ENCODE data around the gene CLDN7.
"Not testable (repeated sequence)": the region's sequence is repeated elsewhere in the genome, so short reads cannot be mapped to it uniquely, and the experiment has no call there.

The CLDN7 gene

DNA sequence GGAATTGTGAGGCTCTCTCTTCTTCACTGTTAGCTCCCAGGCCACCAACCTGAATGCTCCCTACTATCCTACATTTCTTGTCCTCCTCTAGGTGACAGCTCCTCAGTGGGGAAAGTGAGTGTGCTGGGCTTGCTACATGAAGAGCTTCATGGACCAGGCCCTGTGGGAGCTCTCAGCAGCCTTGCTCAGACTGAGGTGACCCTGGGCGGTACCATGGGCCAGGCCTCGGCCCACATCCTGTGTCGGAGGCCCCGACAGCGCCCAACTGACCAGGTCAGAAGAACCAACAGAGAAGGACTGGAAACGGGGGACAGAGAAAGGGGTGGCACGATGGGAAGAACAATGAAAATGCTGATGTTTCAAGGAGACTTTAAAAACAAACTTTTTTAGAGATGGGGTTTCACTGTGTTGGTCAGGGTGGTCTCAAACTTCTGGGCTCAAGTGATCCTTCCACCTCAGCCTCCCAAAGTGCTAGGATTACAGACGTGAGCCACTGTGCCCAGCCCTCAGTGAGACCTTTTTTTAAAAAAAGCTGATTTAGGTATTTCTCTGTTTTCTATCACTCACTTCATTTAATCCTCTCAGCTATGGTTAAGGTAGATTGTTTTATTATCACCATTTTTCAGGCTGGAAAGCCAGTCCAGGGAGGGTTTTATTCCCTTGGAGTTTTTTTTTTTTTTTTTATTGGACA, 5.4 kb downstream of the CLDN7 start:
- no peak for DNase-seq

DNA sequence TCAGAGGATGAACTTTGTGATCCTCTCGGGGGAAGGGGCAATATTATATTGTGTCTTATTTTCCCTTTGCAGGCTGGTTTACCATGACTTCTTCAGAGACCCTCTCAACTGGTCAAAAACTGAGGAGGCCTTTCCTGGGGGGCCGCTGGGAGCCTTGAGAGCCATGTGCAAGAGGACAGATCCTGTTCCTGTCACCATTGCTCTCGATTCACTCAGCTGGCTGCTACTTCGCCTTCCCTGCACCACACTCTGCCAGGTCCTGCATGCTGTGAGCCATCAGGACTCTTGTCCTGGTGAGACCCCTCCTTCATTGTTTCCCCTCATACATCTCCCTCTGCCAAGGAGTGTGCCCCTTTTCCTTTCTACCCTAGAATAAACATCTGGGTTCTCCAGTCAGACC, 7.8 kb downstream of the CLDN7 start:
- no peak for DNase-seq

DNA sequence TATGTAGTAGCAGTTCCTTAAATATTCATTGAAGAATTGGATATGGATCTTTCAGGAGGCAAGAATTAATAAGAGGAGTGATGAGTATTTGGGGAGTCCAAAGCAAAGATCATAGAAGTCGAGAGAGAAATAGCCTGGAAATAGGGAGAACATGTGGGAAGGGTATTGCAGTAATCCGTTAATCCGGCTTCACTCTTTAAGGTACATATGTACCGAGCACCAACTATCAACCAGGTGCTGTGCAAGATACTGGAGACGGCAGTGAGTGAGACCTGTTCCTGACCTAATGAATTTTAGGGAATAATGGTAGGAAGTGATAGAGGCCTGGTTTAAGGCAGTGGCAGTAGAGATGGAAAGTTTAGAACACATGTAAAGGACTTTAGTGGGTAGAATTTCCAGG, 9.2 kb downstream of the CLDN7 start:
- no peak for DNase-seq

DNA sequence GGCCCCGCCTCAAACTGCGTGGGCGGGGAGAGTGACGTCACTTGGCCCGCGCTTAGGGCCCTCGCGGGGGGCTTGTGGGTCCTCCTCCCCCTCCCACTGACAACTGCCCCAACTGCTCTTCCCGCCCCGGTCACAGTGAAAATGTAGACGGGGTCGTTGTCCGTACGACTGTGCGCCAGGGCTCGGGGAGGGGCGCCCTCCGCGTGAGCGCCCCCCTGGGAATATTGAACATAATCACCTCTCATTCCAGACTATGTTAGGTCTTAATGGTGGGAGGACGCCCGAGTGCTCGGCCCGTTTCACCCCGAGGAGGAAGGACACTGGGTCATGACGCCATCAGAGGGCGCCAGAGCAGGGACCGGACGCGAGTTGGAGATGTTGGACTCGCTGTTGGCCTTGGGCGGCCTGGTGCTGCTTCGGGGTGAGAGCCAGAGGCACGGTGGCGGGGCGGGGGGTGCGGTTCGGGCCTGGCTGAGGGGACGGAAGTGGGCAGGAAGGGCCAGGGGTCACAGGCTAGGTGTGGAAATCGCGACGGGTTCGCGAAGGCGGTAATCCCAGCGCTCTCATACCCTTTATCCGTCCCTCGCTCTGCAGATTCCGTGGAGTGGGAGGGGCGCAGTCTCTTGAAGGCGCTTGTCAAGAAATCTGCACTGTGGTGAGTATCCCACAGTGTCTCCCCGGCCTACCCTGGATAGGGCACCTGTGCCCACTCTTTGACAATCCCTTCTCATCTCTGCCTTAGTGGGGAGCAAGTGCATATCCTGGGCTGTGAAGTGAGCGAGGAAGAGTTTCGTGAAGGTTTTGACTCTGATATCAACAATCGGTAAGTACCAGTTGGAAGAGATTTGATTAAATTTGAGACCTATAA, 9.9 kb downstream of the CLDN7 start, which contains the start of gene ELP5:
Gene ELP5 (plus strand): TSS at position 40 of the 868 bp plus-strand sequence. CDS start 336 bp downstream, at position 376.
- DNase-seq, result peak in 54 of 56 donors; percentile 51 to 96 (median 87)

DNA sequence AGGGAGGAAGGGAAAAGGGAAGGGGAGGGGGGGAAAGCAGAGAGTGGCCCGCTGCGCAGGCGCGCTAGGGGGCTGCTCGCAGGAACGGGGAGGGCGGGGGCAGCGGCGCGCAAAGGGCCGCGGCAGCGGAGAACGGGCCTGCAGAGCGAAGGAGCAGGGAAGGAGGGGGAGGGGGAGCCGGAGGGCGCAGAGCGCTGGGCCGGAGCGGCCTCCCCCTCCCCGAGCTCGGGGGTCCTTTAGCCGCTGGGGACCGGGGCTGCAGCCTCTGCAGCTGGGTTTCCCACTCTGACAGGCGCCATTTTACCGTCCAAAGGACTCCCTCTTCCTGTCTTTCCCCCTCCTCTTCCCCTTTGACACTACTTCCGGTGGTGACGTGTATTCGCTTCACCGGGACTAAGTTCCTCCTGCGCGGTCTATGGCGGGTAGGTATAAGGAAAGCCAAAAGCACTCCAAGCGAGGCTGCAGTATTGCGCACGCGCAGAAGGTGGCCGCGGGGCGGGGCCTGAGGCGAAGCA, 10.6 kb downstream of the CLDN7 start, which contains the start of gene CTDNEP1:
Gene CTDNEP1 (minus strand): TSS at position 74 of the 515 bp plus-strand sequence. CDS start 438 bp downstream, outside the sequence.
- peak; percentile 90 to 99 (median 97) for DNase-seq

DNA sequence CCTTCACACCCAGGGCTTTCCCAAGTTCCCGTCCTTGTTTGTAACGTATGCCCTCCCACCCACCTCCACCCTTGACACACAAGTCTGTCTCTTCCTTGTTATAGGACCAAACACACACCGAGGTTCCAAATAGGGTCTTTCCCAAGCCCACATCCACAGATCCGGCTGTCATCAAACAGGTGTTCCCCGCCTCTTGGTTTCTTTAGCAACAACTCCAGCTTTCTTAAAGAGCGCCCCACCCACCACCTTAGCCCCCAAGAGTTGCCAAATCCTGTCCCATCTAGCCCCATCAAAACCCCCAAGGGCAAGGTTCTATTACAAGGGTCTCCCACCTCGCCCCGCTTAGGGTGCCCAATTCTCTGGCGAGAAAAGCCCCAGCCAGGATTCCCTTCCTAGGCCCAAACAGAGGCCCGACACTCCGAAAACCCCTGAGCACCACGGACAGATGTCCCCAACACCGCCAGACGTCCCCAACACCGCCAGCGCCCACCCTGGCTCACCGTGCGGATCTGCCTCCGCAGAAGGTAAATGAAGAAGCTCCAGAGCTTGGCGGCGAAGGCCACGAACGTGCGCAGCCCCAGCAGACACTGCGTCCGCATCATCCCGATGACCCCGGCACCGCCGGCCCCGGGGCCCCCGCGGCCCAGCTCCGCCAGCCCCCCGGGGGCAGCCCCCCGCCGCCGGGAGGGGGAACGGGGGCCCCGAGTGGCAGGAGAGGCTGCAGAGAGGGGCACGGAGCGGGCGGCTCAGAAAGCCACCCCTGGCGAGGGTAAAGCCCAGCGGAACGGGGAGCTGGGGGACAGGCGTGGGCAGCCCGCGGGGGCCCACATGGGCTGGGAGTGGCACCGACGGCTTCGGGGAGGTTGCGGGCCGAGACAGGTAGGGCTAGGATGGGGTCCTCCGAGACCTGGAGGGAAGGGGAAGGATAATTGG, 11.3 kb downstream of the CLDN7 start:
- DNase-seq, result peak in 7 of 56 donors; percentile 11 to 44 (median 24)

DNA sequence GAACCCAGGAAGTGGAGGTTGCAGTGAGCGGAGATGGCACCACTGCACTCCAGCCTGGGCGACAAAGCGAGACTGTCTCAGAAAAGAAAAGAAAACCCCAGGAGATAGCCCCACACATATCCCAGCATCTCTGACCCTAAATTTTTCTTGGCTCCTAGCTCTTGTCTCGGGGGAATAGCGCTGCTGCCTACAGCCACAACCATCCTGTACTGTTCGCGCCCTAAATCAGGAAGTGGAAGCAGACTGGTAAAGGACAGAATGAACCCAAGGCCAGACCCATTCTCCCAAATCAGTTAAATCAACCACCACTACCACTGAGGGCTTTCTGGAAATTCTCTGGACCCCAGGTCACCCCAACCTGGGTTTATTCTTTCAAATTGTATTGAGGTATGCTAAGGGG, 12.4 kb downstream of the CLDN7 start:
- no peak for DNase-seq

DNA sequence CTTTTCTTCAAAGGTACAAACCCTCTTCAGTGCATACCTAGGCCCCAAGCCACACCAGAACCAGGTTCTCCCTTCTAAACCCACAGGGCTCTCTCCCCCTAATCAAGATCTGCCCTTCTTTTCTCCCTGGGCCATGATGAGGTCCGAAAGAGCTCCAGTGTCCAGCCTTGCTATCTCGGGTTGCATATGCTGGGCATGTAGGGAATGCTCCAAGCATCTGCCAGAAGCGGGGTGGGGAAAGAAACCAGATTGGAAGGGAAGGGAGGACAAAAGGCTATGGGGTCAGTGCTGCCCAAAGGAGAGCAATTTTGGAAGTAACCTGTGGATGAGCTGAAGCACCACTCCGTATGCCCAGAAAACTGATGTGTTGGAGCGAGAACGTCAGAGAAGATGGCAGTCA, 13.1 kb downstream of the CLDN7 start:
- no peak for DNase-seq

DNA sequence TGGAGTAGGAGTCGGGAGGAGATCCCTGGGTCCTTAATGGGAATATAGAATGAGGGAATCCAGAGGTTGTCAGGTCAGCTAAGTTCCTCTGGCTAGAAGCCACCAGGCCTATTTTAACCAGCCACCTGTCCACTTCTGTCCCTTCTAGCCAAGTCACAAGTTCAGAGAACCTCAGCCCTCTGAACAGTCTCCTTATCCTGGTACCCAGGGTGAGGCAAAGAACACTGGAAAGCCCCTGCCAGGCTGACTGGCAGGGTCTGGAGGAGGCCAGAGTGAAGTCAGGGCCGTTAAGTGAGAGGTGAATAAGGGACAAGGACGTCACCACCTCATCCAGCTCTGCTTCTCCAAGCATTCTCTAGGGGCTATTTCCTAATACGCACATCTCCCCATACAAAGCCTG, 13.5 kb downstream of the CLDN7 start:
- DNase-seq, result no peak

DNA sequence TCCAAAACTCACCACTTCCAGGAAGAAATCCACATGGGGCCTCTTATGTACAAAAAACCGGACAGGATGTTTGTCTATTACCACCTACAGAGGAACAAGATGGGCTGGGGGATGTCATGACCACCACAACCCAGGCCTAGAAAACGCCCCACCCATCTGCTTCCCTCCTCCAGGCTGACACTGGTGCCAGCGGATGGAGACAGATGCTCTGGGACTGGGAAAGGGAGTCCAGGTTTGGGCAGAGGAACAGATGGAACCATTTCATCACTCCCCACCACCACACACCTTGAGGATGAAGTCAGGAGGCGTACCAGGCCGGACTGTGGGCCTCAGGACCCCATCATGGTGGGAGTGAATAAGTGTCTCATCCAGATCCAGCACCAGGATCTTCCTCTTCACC, 15.5 kb downstream of the CLDN7 start:
- DNase-seq, result no peak

DNA sequence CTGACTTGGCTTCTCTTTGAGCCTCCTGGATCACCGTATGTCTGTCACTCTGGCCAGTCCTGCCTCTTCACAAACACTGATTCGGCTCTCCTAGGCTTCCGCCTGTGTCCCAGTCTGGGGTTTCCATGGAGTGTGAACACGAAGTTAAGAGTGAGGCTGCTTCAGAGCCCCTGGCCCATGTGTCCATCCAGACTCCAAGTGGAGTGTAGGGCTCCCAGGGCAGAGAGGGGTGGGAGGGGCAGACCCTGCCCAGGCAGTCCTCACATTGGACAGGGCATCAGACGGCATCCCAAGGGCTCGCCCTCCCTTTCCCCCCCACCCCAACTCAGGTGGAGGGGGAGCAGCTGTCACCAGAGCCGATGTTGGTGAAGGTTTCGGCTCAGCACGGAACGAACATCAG, 18.4 kb downstream of the CLDN7 start:
- not testable (repeated sequence) for DNase-seq

DNA sequence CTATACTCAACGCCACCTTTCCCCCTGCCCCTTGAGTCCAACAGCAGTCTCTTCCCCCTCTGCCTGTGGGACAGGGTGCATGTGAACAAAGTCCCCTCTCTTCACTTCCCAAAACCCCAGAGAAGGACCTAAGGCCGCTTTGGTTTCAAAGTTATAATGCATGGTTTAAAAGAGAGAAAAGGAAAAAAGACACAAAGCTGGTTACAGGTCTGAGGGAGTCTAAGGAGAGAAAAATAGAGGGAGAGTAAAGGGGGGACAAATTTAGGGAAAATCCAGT, 18.9 kb downstream of the CLDN7 start:
- no peak for DNase-seq

DNA sequence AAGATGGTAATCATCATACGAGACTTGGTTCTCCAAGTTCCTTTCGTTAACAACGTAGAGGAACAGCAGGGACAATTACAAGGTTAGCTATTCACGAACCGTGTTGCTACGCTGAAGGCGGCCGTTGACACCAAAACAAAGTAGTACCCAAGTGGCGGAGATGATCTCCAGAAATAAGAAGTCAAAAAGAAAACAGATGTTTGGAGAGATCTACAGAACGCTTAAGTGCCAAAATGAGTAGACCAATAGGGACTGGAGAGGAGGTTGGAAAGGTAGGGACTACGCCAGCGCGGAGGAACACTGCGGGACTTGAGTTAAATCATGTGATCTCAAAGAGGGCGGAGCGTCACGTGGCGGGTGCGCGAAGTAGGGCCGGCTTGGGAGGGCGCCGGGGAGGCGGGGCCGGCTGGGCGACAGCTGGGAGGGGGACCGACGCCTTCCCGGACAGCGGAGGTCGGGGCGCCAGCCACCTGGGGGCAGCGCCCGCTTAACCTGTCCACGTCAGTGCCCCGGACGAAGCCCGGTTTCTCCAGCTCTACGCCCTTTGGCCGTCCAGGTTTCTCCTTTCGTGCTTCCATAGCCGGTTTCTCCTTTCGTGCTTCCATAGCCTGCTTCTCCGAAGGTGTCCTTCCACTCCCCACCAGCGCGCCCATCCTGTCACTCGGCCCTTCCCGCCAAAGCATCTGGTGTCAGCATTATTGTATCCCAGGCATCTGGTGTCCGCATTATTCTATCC, 19.4 kb downstream of the CLDN7 start:
- DNase-seq, result peak in 55 of 56 donors; percentile 42 to 96 (median 90)

DNA sequence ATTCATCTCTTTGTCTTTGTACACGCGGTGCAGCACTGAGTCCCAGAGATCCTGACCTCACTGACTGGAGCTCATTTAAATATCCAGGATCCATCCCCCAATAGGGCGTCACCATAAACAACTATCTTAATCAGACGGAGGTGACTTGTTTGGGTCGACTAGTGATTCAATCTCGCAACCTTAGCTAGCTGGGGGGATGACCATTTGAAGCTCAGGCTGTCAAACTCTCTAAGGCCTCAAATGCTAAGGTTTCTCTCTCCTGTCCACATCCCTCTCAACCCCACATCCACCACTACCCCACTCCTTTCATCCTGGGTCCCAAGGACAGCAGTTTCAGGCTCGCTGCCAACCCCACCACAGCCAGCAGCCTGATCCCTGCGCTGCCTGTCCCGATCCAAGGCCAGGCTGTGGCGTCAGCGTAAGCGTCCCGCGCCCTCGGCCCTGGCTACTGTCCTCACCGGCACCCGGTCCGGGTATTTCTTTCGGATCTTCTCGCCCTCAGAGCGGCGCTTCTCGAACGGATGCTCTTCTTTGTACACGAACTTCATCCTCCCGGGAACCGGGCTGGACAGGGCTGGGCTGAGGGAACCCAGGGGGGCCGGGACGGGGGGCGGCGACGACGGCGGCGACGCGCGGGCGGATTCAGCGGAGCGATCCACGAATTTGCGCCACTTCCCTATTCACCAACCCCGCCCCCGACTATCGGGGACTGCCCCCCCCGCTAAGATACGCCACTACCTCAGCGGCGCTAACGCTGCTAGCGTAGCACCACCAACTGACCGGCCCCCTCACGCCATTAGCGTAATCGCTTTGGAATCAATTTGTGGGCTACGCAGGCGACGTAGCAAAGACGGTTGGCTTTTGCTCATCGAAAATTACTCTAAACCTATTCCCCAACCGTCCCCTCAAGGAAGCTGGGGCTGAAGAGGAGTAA, 20.2 kb downstream of the CLDN7 start, which contains the start of gene GABARAP:
Gene GABARAP (minus strand): TSS at position 667 of the 934 bp plus-strand sequence. CDS start 119 bp downstream, at position 548.
- peak; percentile 35 to 96 (median 92) for DNase-seq

DNA sequence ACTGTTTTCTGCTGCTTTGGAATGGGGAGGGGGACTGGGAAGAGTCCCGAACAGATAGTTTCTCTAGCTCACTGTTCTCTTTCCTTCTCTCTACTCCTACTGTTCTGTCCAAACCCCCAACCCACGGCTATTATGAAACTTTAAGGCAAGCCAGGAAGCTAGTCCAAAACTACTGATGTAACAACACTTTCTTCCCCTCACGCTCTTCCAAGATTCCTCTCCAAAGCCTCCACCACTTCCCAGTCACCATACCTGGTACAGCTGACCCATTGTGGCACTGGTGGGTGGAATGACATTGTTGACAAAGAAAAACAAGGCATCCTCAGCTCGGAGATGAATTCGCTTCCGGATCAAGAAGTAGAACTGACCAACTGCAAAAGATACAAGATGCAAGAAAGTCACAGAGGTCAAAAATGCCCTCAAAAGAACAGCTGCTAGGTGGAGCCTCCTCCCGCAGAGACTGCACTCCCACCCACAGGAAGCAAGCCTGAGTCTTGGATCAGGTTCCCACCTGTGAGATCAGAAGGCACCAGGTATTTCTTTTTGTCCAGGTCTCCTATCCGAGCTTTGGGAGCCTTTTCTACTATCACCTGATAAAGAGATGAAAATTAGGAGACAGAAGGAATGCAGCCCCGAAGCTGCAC, 21.1 kb downstream of the CLDN7 start:
- no peak for DNase-seq

DNA sequence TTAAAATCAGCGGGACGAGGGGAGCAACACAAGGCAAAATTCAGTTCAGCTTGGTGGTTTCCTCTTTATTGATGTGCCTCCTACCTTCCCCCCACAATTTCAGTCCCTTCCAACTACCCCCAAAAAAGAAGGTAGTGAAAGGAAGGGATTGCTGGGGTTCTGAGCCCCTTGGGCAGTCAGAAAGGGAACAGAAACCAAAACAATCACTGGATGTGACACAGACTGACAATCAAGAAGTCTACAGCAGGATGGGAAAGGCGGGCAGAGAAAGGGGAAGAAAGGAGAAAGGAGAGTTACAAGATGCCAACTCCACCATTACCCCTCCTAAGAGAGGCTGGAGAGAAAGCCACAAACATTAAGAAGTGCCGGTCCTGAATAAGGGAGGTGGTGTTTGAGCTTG, 21.9 kb downstream of the CLDN7 start:
- DNase-seq, result peak in 2 of 56 donors; percentile 22 to 40

DNA sequence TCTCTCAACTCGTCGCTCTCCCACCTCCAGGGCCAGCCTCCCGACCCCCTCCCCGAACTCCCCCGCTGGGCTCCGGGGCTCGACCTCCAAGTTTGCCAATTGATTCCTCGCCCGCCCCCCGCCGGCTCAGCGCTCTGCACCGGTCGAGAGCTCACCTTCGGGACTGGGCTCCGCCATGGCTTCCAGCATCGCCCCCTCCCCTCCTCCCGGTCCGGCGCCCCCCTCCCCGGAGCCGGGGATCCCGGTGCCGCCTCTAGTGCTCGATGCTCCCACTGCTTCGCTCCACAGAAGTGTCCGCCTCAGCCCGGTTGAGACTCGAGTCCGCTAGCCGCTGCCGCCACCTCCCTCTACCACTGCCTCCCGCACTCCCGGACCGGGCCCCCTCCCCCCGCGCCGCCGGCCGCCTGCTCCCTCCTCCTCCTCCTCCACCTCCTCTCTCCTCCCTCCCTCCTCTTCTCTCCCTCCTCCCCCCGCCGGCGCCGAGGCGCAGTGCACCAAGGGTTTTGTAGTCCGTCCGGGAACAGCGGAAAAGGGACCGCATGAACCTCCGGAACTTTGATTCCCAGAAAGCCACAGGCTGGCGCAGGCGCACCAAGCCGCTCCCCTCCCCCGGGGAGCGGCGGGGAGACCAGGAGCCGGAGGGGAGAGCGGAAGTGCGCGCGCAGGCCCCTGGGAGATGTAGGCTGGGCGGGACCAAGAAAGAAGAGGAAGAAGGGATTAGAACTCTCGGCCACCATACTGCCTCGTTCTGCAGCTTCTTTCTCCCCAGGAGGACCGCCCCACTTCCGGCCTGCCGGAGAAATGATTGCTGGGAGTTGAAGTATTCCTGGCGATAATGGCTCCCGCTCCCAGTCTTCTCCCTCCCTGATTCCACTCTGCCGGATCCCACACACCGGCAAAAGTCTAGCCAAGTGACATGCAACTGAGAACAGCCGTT, 22.9 kb downstream of the CLDN7 start, which contains the start of gene PHF23:
Gene PHF23 (minus strand): TSS at position 367 of the 937 bp plus-strand sequence. CDS start 178 bp downstream, at position 189.
- DNase-seq, result peak; percentile 92 to 100 (median 99)
